ENCODE results near the gene CDC6. TPM values are rescaled to one million over a fixed set of nuclear protein-coding genes. Genes with fewer than 3 reads are reported as not detected.

CDC6 gene
- total and polyA plus RNA-seq, 2 donors (not counting 1 experiment from before 2014, with no cell fraction given): 0.69 to 2.2 TPM

GRCh38 chr17:40322358-40323315 is 35.0 kb downstream of the CDC6 start:
- 2% methylated on average over 11 of the region's 19 CpGs for WGBS (ENCODE audit: insufficient coverage)
- Histone ChIP-seq H3K4me3 (ENCODE audit: control extremely low read depth in 1 of 5, extremely low read depth in 1 of 5, insufficient read depth in 1 of 5, low read depth in 2 of 5, low read length in 4 of 5) (peak overlapping the region; percentile 48 to 94 (median 67)), H3K36me3 (replicated peaks in 1 of 2; ENCODE audit: control extremely low read depth in 1 of 2, control insufficient read depth in 1 of 2, extremely low read depth in 1 of 2, insufficient read depth in 2 of 2, low read length in 1 of 2) (no peaks in the 10 kb centered on the region), H3K79me2 (ENCODE audit: control insufficient read depth, insufficient read depth, low read length) (peaks cover 98% of the 10 kb centered on the region), H3K27ac (ENCODE audit: low read length in 2 of 2) (peak overlapping the region; percentile 96), H3K4me2 (replicated peaks; ENCODE audit: low read depth, low read length, poor library complexity, severe bottlenecking) (peak overlapping the region; percentile 98), H3K9ac (ENCODE audit: low read length) (peak overlapping the region; percentile 92), H3K4me1 (ENCODE audit: control insufficient read depth in 2 of 2, insufficient read depth in 2 of 2, low read length in 2 of 2) (peaks cover 83 to 94% of the 10 kb centered on the region in 2 donors), H3K9me3 (ENCODE audit: control extremely low read depth in 1 of 3, control insufficient read depth in 2 of 3, insufficient read depth in 1 of 3, low read length in 2 of 3) (no peaks in the 10 kb centered on the region), H3K27me3 (replicated peaks in 1 of 4; ENCODE audit: control extremely low read depth in 1 of 4, control insufficient read depth in 3 of 4, insufficient read depth in 4 of 4, low read length in 3 of 4) (no peaks in the 10 kb centered on the region), H4K20me1 (ENCODE audit: control insufficient read depth, insufficient read depth, low read length, poor library complexity, severe bottlenecking) (peaks cover 8% of the 10 kb centered on the region), H2AFZ (ENCODE audit: insufficient read depth, low read depth, low read length, poor library complexity, severe bottlenecking) (no peak overlapping the region)
- H3K9me3 Mint-ChIP-seq (ENCODE audit: insufficient read depth): no peaks in the 10 kb centered on the region
- ChIA-PET CTCF (interaction anchor here (1.0 to 12.7 kb wide), 7 partner anchors 11 to 40 kb away, joined by 3 to 119 read pairs (median 5); no protein-coding TSS in a partner anchor), POLR2A (interaction anchor here (0.6 to 6.5 kb wide), 14 partner anchors 9 to 1366 kb away, joined by 3 to 96 read pairs (median 4); partner anchors contain the start of genes EIF1, RARA and WIPF2)
- intact Hi-C loops (cut with micrococcal nuclease): loop anchor here (1.0 to 5.0 kb wide), 3 partner anchors 19 to 240 kb away; no protein-coding TSS in a partner anchor
- H3K27ac Mint-ChIP-seq: peak overlapping the region; percentile 100
- ATAC-seq (ENCODE audit: low read depth) (peak; percentile 45), DNase-seq (peak; percentile 99)
- TF ChIP-seq EZH2 (IDR thresholded peaks at IDR 0.05; ENCODE audit: borderline replicate concordance, insufficient read depth, low read depth, low read length, poor library complexity, severe bottlenecking): no peak
- no peak for TF ChIP-seq CTCF (IDR thresholded peaks at IDR 0.05)
- H3K4me3 Mint-ChIP-seq: peak overlapping the region; percentile 97
- H3K4me1 Mint-ChIP-seq: peaks cover 90% of the 10 kb centered on the region
- no peaks in the 10 kb centered on the region for H3K27me3 Mint-ChIP-seq

Data from B cell (primary cell).